Gastrocnemius medialis (tissue), 4 donors: ENCODE data around the gene COG4.

Experiments
- POLR2A ChIP-seq, 2 donors: fragments of 450-650 bp; IDR thresholded peaks; one replicate each; pipeline ENCODE4 v1.6.1; 2017; ENCODE audit warnings: antibody characterized with exemption in 2 of 2, mild to moderate bottlenecking in 2 of 2, moderate library complexity in 2 of 2
- TF ChIP-seq, protein P1 (sequence below), 5 experiments: fragments of 450-650 bp in 3 of 5; fragments of 200-600 bp in 2 of 5; sonication (generic) in 2 of 5; IDR thresholded peaks in 4 of 5; conservative IDR thresholded peaks in 1 of 5; 1 replicate in 4 of 5; 2 replicates in 1 of 5; pipeline ENCODE4 v1.5.1; 2016 to 2019; ENCODE audit warnings: antibody characterized with exemption in 5 of 5, mild to moderate bottlenecking in 3 of 5, moderate library complexity in 3 of 5

DNA sequence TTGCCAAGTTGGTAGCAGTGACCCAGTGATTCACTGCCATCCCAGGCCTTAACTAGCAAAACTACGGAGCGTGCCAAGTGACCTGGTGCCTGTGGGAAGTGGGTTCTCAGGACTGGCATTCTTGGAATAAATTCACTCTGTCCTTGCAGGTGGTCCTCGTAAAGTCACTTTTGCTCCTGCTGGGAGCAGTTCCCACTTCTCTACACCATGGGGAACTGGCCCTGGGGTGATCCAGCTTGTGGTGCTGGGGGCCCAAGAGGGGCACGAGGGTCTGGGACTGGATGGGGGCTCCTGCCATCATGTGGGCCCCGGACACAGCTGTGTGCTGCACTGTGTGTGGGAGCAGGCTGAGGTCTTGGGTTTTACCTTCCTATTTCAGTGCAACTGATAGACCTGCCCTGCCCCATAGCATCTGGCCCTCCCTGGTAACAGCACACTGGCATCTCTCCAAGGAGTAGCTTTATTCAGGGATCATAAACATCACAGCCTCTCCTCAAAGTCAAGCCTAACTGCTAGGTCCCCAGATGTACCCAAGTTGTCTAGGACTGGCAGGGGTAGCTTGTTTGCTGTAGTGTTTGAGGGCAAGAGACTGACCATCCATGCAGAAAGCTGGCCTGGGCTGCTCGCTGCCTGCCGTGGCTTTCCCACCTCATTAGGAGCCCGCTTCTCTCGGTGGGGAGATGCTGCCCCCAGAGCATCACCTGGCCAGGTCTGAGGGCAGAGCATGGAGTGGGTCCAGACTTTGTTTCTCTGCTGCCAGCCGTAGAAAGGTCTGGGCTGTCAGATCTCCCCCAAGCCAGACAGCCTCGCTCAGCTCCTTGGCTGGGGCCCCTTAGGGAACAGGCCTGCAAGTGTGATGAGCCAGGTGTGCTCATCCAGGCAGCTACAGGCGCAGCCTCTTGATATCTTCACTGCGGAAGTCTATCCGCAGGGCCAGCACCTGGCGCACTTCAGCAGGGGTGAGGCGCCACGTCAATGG lies 42.9 kb downstream of the COG4 start:
- TF ChIP-seq, protein P1, sequence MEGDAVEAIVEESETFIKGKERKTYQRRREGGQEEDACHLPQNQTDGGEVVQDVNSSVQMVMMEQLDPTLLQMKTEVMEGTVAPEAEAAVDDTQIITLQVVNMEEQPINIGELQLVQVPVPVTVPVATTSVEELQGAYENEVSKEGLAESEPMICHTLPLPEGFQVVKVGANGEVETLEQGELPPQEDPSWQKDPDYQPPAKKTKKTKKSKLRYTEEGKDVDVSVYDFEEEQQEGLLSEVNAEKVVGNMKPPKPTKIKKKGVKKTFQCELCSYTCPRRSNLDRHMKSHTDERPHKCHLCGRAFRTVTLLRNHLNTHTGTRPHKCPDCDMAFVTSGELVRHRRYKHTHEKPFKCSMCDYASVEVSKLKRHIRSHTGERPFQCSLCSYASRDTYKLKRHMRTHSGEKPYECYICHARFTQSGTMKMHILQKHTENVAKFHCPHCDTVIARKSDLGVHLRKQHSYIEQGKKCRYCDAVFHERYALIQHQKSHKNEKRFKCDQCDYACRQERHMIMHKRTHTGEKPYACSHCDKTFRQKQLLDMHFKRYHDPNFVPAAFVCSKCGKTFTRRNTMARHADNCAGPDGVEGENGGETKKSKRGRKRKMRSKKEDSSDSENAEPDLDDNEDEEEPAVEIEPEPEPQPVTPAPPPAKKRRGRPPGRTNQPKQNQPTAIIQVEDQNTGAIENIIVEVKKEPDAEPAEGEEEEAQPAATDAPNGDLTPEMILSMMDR (IDR thresholded peaks at IDR 0.05 in 4 of 5, conservative IDR thresholded peaks at IDR 0.05 in 1 of 5) = no peak
- TF ChIP-seq POLR2A (IDR thresholded peaks at IDR 0.05) = no peak
